ENCODE measurements around the gene SNX14.

DNA sequence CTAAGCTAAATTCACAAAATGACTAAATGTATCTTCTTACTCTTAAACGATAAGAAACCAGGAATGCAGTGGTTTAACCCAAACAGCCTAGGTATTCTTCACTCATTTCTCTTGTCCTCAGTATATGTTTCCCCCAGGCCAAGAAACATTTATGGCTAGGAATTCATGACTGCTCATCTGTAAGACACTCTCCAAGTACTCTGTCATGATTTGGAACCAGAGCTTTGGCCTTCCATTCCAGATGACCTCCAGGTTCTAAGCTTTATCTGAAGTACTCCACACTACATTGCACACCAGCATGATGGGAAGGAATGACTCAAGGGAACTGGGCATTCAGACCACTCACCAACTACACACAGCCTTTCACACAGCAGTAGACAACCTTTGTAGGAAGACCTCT, 114.5 kb downstream of the SNX14 start:
- TF ChIP-seq, protein P1, sequence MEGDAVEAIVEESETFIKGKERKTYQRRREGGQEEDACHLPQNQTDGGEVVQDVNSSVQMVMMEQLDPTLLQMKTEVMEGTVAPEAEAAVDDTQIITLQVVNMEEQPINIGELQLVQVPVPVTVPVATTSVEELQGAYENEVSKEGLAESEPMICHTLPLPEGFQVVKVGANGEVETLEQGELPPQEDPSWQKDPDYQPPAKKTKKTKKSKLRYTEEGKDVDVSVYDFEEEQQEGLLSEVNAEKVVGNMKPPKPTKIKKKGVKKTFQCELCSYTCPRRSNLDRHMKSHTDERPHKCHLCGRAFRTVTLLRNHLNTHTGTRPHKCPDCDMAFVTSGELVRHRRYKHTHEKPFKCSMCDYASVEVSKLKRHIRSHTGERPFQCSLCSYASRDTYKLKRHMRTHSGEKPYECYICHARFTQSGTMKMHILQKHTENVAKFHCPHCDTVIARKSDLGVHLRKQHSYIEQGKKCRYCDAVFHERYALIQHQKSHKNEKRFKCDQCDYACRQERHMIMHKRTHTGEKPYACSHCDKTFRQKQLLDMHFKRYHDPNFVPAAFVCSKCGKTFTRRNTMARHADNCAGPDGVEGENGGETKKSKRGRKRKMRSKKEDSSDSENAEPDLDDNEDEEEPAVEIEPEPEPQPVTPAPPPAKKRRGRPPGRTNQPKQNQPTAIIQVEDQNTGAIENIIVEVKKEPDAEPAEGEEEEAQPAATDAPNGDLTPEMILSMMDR (IDR thresholded peaks at IDR 0.05) = no peak
- TF ChIP-seq POLR2A (IDR thresholded peaks at IDR 0.05) = no peak

Data from heart left ventricle (tissue), 13 donors.